ENCODE data around the gene SLC20A1. TPM values are rescaled to one million over a fixed set of nuclear protein-coding genes. Genes with fewer than 3 reads are reported as not detected.

The SLC20A1 gene
- total and polyA plus RNA-seq, 2 of the 4 experiments (the other 2 are of a cell fraction) = 93.6 to 94.1 TPM

GRCh38 chr2:112656679-112657078, 10.9 kb downstream of the SLC20A1 start:
- ChIA-PET POLR2A (ENCODE audit: unreplicated experiment) (no interaction called here), CTCF (interaction anchor here (0.6 kb wide), 1 partner anchor 30 kb away, joined by 4 read pairs; no protein-coding TSS in a partner anchor)
- dilution Hi-C loops (cut with HindIII; ENCODE audit: low sequenced_read_pairs, unreplicated experiment) = no loop called here
- Histone ChIP-seq H2AK5ac (ENCODE audit: low read depth, low read length) (no peak overlapping the region), H3K4ac (ENCODE audit: low read depth, low read length) (no peak overlapping the region), H2AFZ (replicated peaks; ENCODE audit: low read length, poor library complexity) (no peak overlapping the region), H3K4me2 (ENCODE audit: low read depth, low read length) (no peak overlapping the region), H3K9ac (ENCODE audit: low read depth, low read length) (no peak overlapping the region), H3K9me1 (ENCODE audit: insufficient read depth, low read length) (peaks cover 13% of the 10 kb centered on the region), H2BK5ac (ENCODE audit: low read depth, low read length, poor library complexity, severe bottlenecking) (no peak overlapping the region), H4K20me1 (ENCODE audit: insufficient read depth, low read length) (peaks cover 27% of the 10 kb centered on the region), H4K5ac (ENCODE audit: low read depth, low read length) (no peak overlapping the region), H2AK9ac (replicated peaks; ENCODE audit: low read depth, low read length, poor library complexity) (no peak overlapping the region), H3K79me1 (ENCODE audit: low read depth in 1 of 2, low read length in 2 of 2) (peaks cover 38 to 68% of the 10 kb centered on the region in 2 experiments), H3K18ac (ENCODE audit: low read depth, low read length) (no peak overlapping the region), H3K27me3 (ENCODE audit: control insufficient read depth, insufficient read depth, low read length) (no peaks in the 10 kb centered on the region), H3K27ac (ENCODE audit: insufficient read depth, low read length) (no peak overlapping the region), H2BK120ac (ENCODE audit: low read depth, low read length) (no peak overlapping the region), H3K9me3 (ENCODE audit: control insufficient read depth, insufficient read depth, low read length) (no peaks in the 10 kb centered on the region), H3K23ac (ENCODE audit: low read depth, low read length) (no peak overlapping the region), H3K4me3 (ENCODE audit: insufficient read depth, low read depth, low read length) (no peak overlapping the region), H3K56ac (ENCODE audit: extremely low read depth, insufficient read depth, low read length) (no peak overlapping the region), H3K4me1 (ENCODE audit: control insufficient read depth, insufficient read depth, low read length) (0 out of 2 replicates have a peak, but pooled peaks cover 4% of the 10 kb centered on the region), H3K14ac (replicated peaks; ENCODE audit: low read depth, low read length) (no peak overlapping the region), H4K91ac (ENCODE audit: insufficient read depth, low read depth, low read length) (no peak overlapping the region), H2BK15ac (ENCODE audit: low read depth, low read length) (no peak overlapping the region), H4K8ac (ENCODE audit: low read depth in 2 of 2, low read length in 2 of 2) (no peak overlapping the region), H2BK20ac (ENCODE audit: low read depth, low read length) (no peak overlapping the region), H3K36me3 (ENCODE audit: control insufficient read depth, insufficient read depth, low read length) (peaks cover 49% of the 10 kb centered on the region)
- ATAC-seq (ENCODE audit: low read depth) (no peak), DNase-seq (no peak)
- 83% methylated on average over 2 of the region's 4 CpGs; no CpG with 5 or more reads in 1 of the 2 experiments for WGBS, 2 experiments (ENCODE audit: extremely low coverage in 2 of 2, insufficient read length in 1 of 2)
- TF ChIP-seq SMC3 (IDR thresholded peaks at IDR 0.05; ENCODE audit: low read depth, low read length) = no peak
- no peak for TF ChIP-seq CHD1 (IDR thresholded peaks at IDR 0.05; ENCODE audit: low read depth, low read length)
- no peak for TF ChIP-seq POLR2A (IDR thresholded peaks at IDR 0.05; ENCODE audit: low read depth, low read length)
- no peak for TF ChIP-seq RCOR1 (IDR thresholded peaks at IDR 0.05; ENCODE audit: insufficient replicate concordance, low read length)
- no peak for TF ChIP-seq MAZ (IDR thresholded peaks at IDR 0.05; ENCODE audit: borderline replicate concordance, low read depth, low read length)
- TF ChIP-seq, protein P1, sequence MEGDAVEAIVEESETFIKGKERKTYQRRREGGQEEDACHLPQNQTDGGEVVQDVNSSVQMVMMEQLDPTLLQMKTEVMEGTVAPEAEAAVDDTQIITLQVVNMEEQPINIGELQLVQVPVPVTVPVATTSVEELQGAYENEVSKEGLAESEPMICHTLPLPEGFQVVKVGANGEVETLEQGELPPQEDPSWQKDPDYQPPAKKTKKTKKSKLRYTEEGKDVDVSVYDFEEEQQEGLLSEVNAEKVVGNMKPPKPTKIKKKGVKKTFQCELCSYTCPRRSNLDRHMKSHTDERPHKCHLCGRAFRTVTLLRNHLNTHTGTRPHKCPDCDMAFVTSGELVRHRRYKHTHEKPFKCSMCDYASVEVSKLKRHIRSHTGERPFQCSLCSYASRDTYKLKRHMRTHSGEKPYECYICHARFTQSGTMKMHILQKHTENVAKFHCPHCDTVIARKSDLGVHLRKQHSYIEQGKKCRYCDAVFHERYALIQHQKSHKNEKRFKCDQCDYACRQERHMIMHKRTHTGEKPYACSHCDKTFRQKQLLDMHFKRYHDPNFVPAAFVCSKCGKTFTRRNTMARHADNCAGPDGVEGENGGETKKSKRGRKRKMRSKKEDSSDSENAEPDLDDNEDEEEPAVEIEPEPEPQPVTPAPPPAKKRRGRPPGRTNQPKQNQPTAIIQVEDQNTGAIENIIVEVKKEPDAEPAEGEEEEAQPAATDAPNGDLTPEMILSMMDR (conservative IDR thresholded peaks at IDR 0.05; ENCODE audit: low read depth, low read length) = no peak
- no peak for TF ChIP-seq RFX5 (IDR thresholded peaks at IDR 0.05; ENCODE audit: low read depth, low read length)
- TF ChIP-seq BHLHE40 (IDR thresholded peaks at IDR 0.05; ENCODE audit: low read depth, low read length) = no peak
- TF ChIP-seq ELK1 (IDR thresholded peaks at IDR 0.05; ENCODE audit: borderline replicate concordance, low read depth, low read length) = no peak
- TF ChIP-seq RAD21 (IDR thresholded peaks at IDR 0.05; ENCODE audit: low read length) = no peak
- no peak for TF ChIP-seq MXI1 (IDR thresholded peaks at IDR 0.05; ENCODE audit: borderline replicate concordance, low read depth, low read length)
- no peak for TF ChIP-seq CEBPB (IDR thresholded peaks at IDR 0.05; ENCODE audit: low read depth, low read length)
- TF ChIP-seq FOS (IDR thresholded peaks at IDR 0.05; ENCODE audit: low read depth, low read length) = no peak
- no peak for TF ChIP-seq MAFK (IDR thresholded peaks at IDR 0.05; ENCODE audit: low read depth, low read length)
- no peak for TF ChIP-seq NFE2L2 (IDR thresholded peaks at IDR 0.05; ENCODE audit: low read depth, low read length)
- no peak for TF ChIP-seq USF2 (IDR thresholded peaks at IDR 0.05; ENCODE audit: low read depth, low read length)
- intact Hi-C loops (cut with micrococcal nuclease) = no loop called here
- in situ Hi-C loops (cut with MboI; ENCODE audit: low sequenced_read_pairs) = no loop called here
- BruUV-seq (replicated peaks) = no TSS peak
